ENCODE data around the gene CLSTN2. TPM values are rescaled to one million over a fixed set of nuclear protein-coding genes. Genes with fewer than 3 reads are reported as not detected.
"Not testable (repeated sequence)": the region's sequence is repeated elsewhere in the genome, so short reads cannot be mapped to it uniquely, and the experiment has no call there.

CLSTN2 gene
- polyA plus RNA-seq, 3 donors: 1.4 to 1.8 (median 1.7) TPM

DNA sequence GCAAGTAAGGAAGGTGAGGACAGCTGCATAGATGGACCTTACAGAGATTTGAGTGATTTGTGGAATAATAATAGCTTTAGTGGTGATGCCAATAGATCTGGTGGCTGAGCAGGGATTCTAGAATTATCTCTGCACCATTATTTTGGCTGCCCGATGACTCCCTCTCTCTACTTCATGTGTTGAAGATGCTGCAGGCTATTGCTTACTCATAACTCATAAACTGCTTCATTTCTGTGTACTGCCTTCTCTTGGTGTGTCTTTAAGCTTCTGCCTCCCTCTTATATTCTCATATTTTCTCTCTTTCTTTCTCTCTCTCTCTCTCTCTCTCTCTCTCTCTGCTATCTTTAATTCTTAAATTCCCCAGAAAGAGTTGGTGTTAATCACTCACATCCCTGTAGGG lies 486.9 kb downstream of the CLSTN2 start:
- DNase-seq: no peak

DNA sequence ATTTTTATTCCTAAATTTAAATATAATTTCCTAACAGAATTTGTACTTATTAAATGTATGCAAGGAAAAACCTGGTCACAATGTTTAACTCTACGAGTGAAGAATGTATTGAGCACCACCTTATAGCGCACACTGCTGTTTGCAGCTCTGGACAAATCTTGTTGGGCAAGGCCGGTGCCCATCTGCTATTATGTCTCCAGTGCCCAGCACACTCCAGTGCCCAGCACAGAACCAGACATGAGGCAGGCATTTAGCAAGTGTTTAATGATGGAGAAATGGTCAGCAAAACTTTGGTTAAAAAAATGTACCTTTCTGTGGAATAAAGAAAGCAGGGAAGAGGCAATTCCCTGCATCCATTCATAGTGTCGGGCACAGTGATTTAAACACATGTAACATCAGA lies 488.2 kb downstream of the CLSTN2 start:
- DNase-seq: no peak

GRCh38 chr3:140423574-140423973 lies 488.6 kb downstream of the CLSTN2 start:
- not testable (repeated sequence) for DNase-seq

- no peak for DNase-seq
These were observed 489.2 kb downstream of the CLSTN2 start for GRCh38 chr3:140424211-140424610.

- no peak for DNase-seq
These were observed 489.7 kb downstream of the CLSTN2 start for GRCh38 chr3:140424726-140425125.

DNA sequence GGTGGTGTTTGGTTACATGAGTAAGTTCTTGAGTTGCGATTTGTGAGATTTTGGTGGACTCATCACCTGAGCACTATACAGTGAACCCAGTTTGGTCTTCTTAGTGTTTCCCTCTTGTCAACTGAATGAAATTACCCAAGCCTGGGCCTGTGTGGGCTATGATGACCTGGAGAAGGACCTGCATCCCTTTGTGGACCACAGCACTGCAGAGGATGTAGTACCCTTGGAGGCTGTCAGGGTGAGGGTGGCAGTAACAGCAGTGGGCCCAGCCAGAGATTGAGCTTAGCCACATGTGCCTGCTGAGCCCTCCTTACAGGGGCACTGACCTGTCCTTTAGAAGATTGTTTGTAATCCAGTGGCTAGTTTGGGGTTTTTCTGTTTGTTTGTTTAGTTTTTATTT lies 492.8 kb downstream of the CLSTN2 start:
- no peak for DNase-seq

- no peak for DNase-seq
These were observed 493.4 kb downstream of the CLSTN2 start for GRCh38 chr3:140428380-140428779.

- no peak for DNase-seq
These were observed 494.8 kb downstream of the CLSTN2 start for GRCh38 chr3:140429791-140430190.

- DNase-seq: no peak
These were observed 495.5 kb downstream of the CLSTN2 start for GRCh38 chr3:140430494-140430893.

DNA sequence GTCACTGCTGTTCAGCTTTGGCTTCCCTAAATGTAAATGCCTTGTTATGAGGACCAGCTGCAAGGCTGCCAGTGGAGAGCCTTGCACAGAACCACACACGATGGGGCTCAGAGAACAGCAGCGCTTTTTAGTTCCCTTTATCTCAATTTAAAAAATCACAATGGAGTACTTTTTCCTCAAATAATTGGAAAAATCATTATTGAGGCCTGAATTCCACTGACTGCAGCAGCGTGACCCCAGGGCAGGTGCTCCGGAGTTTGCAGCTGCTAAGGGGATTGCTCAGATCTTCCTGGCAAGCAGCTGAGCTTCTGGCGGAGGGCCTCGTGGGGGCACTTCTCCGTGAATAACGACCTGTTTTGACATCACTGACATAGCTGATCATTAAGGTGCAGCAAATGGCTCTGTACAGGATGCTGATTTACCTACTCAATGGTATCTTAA lies 497.3 kb downstream of the CLSTN2 start:
- peak; percentile 20 for DNase-seq

DNA sequence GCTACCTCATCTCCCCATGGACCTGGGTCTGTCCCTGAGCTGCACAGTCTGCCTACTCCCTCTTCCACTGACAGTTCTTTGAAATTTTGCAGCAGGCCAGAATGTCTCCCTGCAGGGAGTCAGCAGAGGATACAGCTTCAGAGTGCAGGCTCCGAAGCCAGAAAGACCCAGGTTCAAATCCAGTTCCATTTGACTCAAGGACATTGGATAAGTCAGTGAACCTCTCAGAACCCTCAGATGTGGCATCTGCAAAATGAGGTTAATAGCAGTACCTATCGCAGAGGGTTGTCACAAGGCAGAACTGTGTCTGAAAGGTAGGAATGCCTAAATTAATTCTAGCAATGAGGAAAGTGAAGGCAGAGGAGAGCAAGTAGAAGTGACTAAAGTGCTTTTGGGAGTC lies 498.4 kb downstream of the CLSTN2 start:
- no peak for DNase-seq

- no peak for DNase-seq
These were observed 499.4 kb downstream of the CLSTN2 start for GRCh38 chr3:140434261-140434905.

GRCh38 chr3:140436421-140436820 lies 501.4 kb downstream of the CLSTN2 start:
- DNase-seq: no peak

- no peak for DNase-seq
These were observed 503.9 kb downstream of the CLSTN2 start for GRCh38 chr3:140438736-140439470.

- DNase-seq: no peak
These were observed 504.5 kb downstream of the CLSTN2 start for GRCh38 chr3:140439527-140439926.

DNA sequence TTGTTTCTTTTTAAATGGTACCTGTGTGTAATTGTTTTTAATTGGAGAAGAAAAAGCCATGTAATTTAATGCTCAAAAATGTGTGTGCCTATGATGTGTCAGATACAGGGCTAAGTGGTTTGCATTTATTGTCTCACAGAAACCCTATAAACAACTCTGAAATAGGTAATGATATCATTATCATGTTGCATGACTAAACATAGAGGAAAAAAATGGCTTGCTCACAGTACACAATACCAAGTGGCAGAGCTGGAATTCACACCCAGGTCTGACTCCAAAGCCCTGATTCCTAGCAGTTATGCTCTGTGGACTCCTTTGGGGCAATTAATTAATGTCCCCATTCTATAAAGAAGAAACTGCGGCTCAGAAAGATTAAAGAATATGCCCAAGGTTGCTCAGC lies 505.5 kb downstream of the CLSTN2 start:
- DNase-seq: no peak

GRCh38 chr3:140441006-140441405 lies 506.0 kb downstream of the CLSTN2 start:
- DNase-seq: no peak

DNA sequence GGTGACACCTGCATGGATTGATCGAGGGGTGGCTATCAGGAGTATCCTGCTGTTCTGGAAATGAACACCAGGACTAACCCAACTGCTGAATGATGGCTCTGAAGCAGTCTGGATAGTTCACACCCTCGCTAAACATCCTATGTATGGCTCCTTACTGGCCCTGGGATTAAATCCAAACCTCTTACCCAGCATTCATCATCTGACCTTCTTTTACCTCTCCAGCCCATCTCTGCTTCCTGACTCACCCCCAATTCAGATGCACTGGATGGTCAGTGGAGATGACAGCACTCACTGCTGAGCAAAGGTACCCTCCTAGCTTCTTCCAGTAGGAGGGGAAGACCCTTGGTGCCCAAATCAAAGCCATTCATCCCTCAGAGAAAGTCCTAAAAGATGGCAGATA lies 507.6 kb downstream of the CLSTN2 start:
- DNase-seq: no peak

DNA sequence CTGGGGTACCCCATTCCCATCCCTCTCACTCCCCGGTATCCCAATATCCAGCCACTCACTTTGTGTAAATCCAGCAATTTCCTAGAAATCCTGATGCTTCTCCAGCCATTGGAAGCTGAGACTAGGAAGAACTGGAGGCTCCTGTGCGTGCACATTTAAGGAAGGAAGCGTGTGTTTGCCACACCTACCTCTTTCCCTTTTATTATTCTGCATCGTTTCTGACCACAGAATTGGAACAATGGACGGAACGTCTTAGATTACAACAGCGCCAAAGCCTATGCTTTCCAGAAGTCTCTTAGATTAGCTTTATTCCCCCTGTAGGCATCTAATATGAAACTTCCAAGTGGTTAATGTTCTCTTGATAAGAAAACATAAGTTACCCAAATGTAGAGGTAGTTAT lies 508.1 kb downstream of the CLSTN2 start:
- DNase-seq: no peak

GRCh38 chr3:140443806-140444205 lies 508.8 kb downstream of the CLSTN2 start:
- no peak for DNase-seq

DNA sequence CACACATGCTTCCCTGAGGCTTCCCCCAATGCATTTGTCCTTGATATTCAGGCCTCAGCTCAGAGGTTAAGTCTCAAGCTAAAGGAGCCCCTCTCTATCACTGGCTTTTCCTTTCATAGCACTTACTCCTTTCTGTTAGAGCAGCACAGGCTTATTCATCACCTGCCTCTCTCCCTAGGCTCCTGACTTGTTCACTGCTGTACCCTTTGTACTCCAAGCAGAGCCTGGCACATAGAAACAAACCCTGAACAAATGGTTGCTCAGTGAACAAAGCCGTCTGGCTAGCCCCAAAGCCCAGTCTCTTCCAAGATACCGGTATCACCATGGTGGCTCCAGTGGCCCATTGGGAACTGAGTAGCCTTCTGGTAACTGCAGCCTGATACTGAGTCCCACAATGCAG lies 511.7 kb downstream of the CLSTN2 start:
- DNase-seq: no peak

GRCh38 chr3:140447136-140447535 lies 512.2 kb downstream of the CLSTN2 start:
- DNase-seq: peak; percentile 19

GRCh38 chr3:140448001-140448400 lies 513.0 kb downstream of the CLSTN2 start:
- no peak for DNase-seq

Data from renal pelvis (tissue), 4 donors.